GM18858 (cell line): ENCODE measurements around the gene FBN1.

Source experiments
- ATAC-seq: cut with Tn5 transposase; IDR thresholded peaks from one replicate; pipeline ENCODE4 v1.9.1; 2021; ENCODE audit not compliant: unreplicated experiment

The FBN1 gene

GRCh38 chr15:48645558-48646330, at the start of gene FBN1:
FBN1 (minus strand) TSS chr15:48645709; CDS start chr15:48644769, 940 bp downstream.
- ATAC-seq: peak; percentile 40

- ATAC-seq: no peak
These were observed 48.0 kb upstream of the FBN1 start for GRCh38 chr15:48693484-48693883.

DNA sequence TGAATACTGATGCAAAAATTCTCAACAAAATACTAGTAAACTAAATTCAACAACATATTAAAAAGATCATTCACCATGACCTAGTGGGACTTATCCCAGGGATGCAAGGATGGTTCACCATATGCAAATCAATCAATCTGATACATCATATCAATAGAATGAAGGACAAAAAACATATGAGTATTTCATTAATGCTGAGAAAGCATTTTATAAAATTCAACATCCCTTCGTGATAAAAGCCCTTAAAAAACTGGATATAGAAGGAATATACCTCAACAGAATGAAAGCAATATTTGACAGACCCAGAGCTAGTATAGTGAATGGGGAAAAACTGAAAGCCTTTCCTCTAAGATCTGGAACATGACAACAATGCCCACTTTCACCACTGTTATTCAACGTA, 43.0 kb upstream of the FBN1 start:
- ATAC-seq: no peak

- no peak for ATAC-seq
These were observed 38.7 kb upstream of the FBN1 start for GRCh38 chr15:48683991-48684765.

DNA sequence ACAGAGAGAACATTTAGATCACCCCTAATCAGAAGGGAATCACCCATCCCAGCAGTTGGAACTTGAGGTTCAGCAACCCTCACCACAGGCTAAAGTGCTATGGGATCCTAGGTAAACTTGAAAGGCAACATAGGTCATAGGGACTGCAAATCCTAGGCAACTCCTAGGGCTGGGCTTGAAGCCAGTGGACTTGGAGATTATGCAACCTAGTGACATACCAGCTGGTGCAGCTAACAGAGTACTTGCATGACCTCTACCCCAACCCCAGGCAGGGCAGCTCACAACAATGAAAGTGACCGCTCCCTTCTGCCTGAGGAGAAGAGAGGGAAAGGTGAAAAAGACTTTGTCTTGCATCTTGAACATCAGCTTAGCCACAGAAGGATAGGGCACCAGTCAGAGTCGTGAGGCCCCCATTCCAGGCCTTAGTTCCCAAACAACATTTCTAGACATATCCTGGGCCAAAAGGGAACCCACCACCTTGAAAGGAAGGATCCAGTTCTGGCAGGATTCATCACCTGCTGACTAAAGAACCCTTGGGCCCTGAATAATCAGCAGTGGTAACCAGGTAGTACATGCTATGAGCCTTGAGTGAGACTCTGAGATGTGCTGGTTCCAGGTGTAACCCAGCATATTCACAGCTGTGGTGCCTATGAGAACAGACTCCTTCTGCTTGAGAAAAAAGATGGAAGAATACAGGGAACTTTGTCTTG, 37.6 kb upstream of the FBN1 start:
- ATAC-seq: no peak

- ATAC-seq: no peak
These were observed 35.8 kb upstream of the FBN1 start for GRCh38 chr15:48681353-48681752.

DNA sequence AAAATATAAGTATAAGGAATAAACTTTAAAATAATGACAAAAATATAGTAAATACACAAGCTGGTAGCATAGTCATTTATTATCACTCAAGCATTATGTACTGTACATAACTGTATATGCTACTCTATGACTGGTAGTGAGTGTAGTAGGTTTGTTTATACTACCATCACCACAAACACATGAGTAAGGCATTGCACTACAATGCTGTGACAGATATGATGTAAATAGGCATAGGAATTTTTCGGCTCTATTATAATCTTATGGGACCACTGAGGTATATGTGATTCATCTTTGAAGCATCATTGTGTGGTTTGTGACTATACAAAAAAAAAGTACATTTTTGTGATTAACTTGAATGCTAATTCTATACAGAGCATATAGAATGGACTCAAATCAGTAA, 35.3 kb upstream of the FBN1 start:
- ATAC-seq: no peak

DNA sequence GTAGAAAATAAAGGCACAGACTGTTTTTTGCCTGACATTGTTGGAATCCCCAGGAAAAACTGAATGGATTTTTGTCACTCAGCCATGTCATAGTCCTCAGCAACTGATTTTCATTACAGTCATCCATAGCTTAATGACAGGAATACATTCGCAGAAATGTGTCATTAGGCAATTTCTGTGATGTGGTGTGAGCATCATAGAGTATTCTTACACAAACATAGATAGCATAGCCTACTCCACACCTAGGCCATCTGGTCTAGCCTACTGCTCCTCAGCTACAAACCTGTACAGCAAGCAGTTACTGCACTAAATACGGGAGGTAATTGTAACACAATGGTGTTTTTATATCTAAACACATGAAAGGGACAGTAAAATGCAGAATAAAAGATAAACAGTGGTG, 34.4 kb upstream of the FBN1 start:
- no peak for ATAC-seq

DNA sequence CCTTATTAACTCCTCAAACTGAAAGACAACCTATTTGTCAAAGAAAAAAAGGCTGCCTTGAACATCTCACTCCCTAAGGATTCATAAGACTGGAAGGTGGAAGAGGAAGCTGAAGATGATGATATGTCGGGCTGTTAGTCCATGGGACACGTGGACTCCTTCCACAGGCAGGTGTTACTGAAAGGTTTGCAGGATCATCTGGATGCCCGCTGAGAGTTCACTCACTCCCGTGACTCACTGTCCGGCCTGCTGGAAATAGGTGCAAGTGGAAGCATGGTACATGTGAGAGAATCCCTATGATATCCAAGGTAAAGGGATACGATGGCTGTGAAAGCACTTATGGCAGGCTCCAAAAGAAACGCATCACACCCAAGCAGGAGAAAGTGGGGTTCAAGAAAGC, 33.3 kb upstream of the FBN1 start:
- no peak for ATAC-seq

DNA sequence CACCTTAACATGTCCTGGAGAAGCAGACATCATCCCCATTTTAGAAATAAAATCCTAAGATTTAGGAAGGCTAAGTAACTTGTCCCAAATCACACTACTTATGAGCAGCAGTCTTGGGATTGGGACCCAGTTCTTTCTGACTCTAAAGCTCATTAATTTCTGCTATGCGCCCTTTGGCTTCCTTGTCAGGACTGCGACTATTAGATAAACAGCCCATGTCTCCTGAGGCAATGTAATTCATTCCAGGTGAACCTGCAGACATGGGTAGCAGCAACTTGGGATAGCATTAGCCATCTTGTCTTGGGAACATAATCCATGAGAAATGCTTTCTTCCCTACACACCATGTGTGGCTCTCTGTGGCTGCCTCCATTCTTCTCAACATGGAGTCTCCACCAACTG, 32.3 kb upstream of the FBN1 start:
- no peak for ATAC-seq

- no peak for ATAC-seq
These were observed 29.9 kb upstream of the FBN1 start for GRCh38 chr15:48675436-48675835.

- ATAC-seq: no peak
These were observed 29.4 kb upstream of the FBN1 start for GRCh38 chr15:48674876-48675275.

DNA sequence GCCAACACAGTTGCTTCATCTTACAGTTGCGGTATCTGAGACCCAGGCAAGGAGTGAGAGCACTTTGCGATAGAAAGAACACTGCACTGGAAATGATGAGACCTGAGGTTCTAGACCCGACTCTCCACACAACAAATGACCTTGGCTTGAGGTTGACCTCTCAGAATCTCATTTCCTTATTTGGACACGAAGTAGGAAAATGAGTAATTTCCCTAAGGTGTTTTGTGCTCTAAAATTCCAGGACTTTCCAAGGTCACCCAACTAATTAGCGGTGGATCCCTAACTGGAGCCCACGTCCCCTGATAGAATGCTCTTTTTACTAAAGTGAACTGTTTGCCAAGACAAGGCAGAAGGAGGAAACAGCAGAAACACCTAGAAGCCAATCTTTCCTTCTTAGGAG, 26.7 kb upstream of the FBN1 start:
- no peak for ATAC-seq

GRCh38 chr15:48671103-48672022, 25.9 kb upstream of the FBN1 start:
- no peak for ATAC-seq

- ATAC-seq: no peak
These were observed 22.2 kb upstream of the FBN1 start for GRCh38 chr15:48667701-48668100.

- ATAC-seq: no peak
These were observed 18.9 kb upstream of the FBN1 start for GRCh38 chr15:48664436-48664835.

GRCh38 chr15:48657950-48658591, 12.6 kb upstream of the FBN1 start:
- ATAC-seq: no peak

GRCh38 chr15:48654801-48655200, 9.3 kb upstream of the FBN1 start:
- ATAC-seq: no peak

DNA sequence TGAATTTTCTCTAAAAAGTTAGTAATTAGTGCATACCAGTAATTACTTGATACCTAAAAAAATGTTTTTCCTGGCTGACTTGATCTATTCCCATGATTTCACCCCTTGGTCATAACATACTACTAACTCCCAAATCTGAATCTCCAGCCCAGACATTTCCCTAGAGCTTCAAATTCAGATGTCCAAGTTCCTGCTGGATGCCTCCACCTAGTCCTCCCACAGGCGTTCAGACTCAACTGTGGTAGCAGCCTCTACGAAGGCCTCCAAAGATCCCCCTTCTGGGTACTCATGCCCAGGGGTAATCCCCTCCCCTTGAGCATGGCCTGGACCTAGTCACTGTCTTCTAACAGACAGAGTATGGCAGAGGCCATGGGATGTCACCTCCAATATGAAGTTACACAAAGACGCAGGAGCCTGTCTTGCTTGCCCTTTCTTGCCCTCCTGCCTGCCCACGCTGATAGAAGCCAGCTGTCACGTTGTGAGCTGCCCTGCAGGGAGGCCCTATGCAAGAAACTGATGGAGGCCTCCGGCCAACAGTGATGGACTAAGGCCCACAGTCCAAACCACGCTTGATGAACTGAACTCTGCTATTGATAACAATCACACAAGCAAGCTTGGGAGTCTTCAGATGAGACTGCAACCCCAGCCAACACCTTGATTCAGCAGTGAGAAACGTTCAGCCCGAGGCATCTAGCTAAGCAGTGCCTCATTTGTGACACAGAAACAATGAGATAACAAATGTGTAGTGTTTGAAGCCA, 8.6 kb upstream of the FBN1 start:
- no peak for ATAC-seq

- no peak for ATAC-seq
These were observed 7.7 kb upstream of the FBN1 start for GRCh38 chr15:48653216-48653615.
